ENCODE results near the gene DDAH1. TPM values are rescaled to one million over a fixed set of nuclear protein-coding genes. Genes with fewer than 3 reads are reported as not detected.
A peak's percentile ranks its signal among the peaks of the same experiment; 100 is the strongest.

DDAH1 gene
- total and polyA plus RNA-seq, 2 of the 4 experiments (the other 2 are of a cell fraction): 78.0 to 94.5 TPM

- TF ChIP-seq ELK1 (IDR thresholded peaks at IDR 0.05; ENCODE audit: borderline replicate concordance, low read depth, low read length) (no peak), RFX5 (IDR thresholded peaks at IDR 0.05; ENCODE audit: low read depth, low read length) (no peak), MAFK (IDR thresholded peaks at IDR 0.05; ENCODE audit: low read depth, low read length) (no peak), NFE2L2 (IDR thresholded peaks at IDR 0.05; ENCODE audit: low read depth, low read length) (no peak), USF2 (IDR thresholded peaks at IDR 0.05; ENCODE audit: low read depth, low read length) (no peak), CTCF (conservative IDR thresholded peaks at IDR 0.05; ENCODE audit: low read depth, low read length) (no peak), MAZ (IDR thresholded peaks at IDR 0.05; ENCODE audit: borderline replicate concordance, low read depth, low read length) (no peak), CHD1 (IDR thresholded peaks at IDR 0.05; ENCODE audit: low read depth, low read length) (no peak), MXI1 (IDR thresholded peaks at IDR 0.05; ENCODE audit: borderline replicate concordance, low read depth, low read length) (no peak), RAD21 (IDR thresholded peaks at IDR 0.05; ENCODE audit: low read length) (no peak), POLR2A (IDR thresholded peaks at IDR 0.05; ENCODE audit: low read depth, low read length) (no peak), CEBPB (IDR thresholded peaks at IDR 0.05; ENCODE audit: low read depth, low read length) (no peak), SMC3 (IDR thresholded peaks at IDR 0.05; ENCODE audit: low read depth, low read length) (no peak), FOS (IDR thresholded peaks at IDR 0.05; ENCODE audit: low read depth, low read length) (no peak), RCOR1 (IDR thresholded peaks at IDR 0.05; ENCODE audit: insufficient replicate concordance, low read length) (no peak), BHLHE40 (IDR thresholded peaks at IDR 0.05; ENCODE audit: low read depth, low read length) (no peak)
- H3K4me3 ChIP-seq (ENCODE audit: insufficient read depth, low read depth, low read length): no peak overlapping the region
- no peak overlapping the region for H3K14ac ChIP-seq (replicated peaks; ENCODE audit: low read depth, low read length)
- no peak overlapping the region for H3K9ac ChIP-seq (ENCODE audit: low read depth, low read length)
- no peak overlapping the region for H3K23ac ChIP-seq (ENCODE audit: low read depth, low read length)
- no peak overlapping the region for H3K4ac ChIP-seq (ENCODE audit: low read depth, low read length)
- H3K18ac ChIP-seq (ENCODE audit: low read depth, low read length): peak overlapping the region; percentile 43; the same call in 1 of the 2 replicates
- in situ Hi-C loops (cut with MboI; ENCODE audit: low sequenced_read_pairs): no loop called here
- H2BK15ac ChIP-seq (ENCODE audit: low read depth, low read length): no peak overlapping the region
- H3K36me3 ChIP-seq (ENCODE audit: control insufficient read depth, insufficient read depth, low read length): no peaks in the 10 kb centered on the region
- no peaks in the 10 kb centered on the region for H3K9me3 ChIP-seq (ENCODE audit: control insufficient read depth, insufficient read depth, low read length)
- no TSS peak for BruUV-seq (replicated peaks)
- POLR2A ChIA-PET (ENCODE audit: unreplicated experiment): no interaction called here
- no peak overlapping the region for H2BK5ac ChIP-seq (ENCODE audit: low read depth, low read length, poor library complexity, severe bottlenecking)
- peaks cover 37 to 67% of the 10 kb centered on the region in 2 experiments for H3K79me1 ChIP-seq (ENCODE audit: low read depth in 1 of 2, low read length in 2 of 2)
- no peak overlapping the region for H2AK9ac ChIP-seq (replicated peaks; ENCODE audit: low read depth, low read length, poor library complexity)
- dilution Hi-C loops (cut with HindIII; ENCODE audit: low sequenced_read_pairs, unreplicated experiment): no loop called here
- no peak overlapping the region for H3K56ac ChIP-seq (ENCODE audit: extremely low read depth, insufficient read depth, low read length)
- H2BK120ac ChIP-seq (ENCODE audit: low read depth, low read length): no peak overlapping the region
- H3K9me1 ChIP-seq (ENCODE audit: insufficient read depth, low read length): peaks cover 10% of the 10 kb centered on the region
- no peaks in the 10 kb centered on the region for H3K27me3 ChIP-seq (ENCODE audit: control insufficient read depth, insufficient read depth, low read length)
- DNase-seq (no peak), ATAC-seq (ENCODE audit: low read depth) (no peak)
- CTCF ChIA-PET: no interaction called here
- WGBS, 2 experiments (ENCODE audit: extremely low coverage in 2 of 2, insufficient read length in 1 of 2): no CpG with 5 or more reads among the region's 2 CpGs
- no peak overlapping the region for H4K91ac ChIP-seq (ENCODE audit: insufficient read depth, low read depth, low read length)
- no peak overlapping the region for H2AFZ ChIP-seq (replicated peaks; ENCODE audit: low read length, poor library complexity)
- no peak overlapping the region for H3K27ac ChIP-seq (ENCODE audit: insufficient read depth, low read length)
- H3K4me2 ChIP-seq (ENCODE audit: low read depth, low read length): no peak overlapping the region
- no peak overlapping the region for H4K5ac ChIP-seq (ENCODE audit: low read depth, low read length)
- intact Hi-C loops (cut with micrococcal nuclease): loop anchor here (2.0 kb wide), 1 partner anchor 61 kb away; no protein-coding TSS in a partner anchor
- H2BK20ac ChIP-seq (ENCODE audit: low read depth, low read length): no peak overlapping the region
- peaks cover 8% of the 10 kb centered on the region; the same call in 1 of the 2 replicates for H4K20me1 ChIP-seq (ENCODE audit: insufficient read depth, low read length)
- H2AK5ac ChIP-seq (ENCODE audit: low read depth, low read length): no peak overlapping the region
- H4K8ac ChIP-seq (ENCODE audit: low read depth in 2 of 2, low read length in 2 of 2): 0 out of 4 replicates have a peak overlapping the region, but pooled peaks of 1 of the 2 experiments have one; percentile 9
- H3K4me1 ChIP-seq (ENCODE audit: control insufficient read depth, insufficient read depth, low read length): peaks cover 14% of the 10 kb centered on the region
These were observed 89.5 kb downstream of the DDAH1 start for GRCh38 chr1:85375493-85375892.
